NB4 (cell line): ENCODE measurements around the gene UBN1.

ENCODE experiments used
- CTCF ChIP-seq: IDR thresholded peaks from one replicate; pipeline ENCODE4 v1.5.1; 2012; ENCODE audit warnings: low read depth, low read length
- MAX ChIP-seq: IDR thresholded peaks from 2 replicates; pipeline ENCODE4 v1.6.1; 2011; ENCODE audit warnings: low read depth, low read length

DNA sequence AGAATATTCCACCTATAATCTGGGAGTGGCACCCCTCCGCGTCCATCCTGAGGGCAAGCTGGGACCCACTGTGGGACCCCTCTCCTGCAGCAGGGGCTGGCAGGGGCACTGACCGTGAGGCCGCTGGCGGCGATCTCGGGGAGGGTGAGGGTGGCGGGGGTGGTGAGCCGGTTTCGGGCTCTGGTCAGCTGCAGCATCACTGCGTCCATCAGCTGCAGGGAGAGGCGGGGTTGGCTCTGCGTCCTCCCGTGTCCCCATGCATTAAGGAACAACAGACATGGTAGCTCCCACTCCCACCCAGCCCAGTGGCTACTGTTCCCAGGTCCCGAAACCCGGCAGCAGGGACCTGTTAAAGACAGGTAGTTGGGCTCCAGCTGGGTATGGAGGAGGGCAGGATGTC, 48.8 kb upstream of the UBN1 start:
- TF ChIP-seq MAX (no peak), CTCF (no peak)
